A549 (cell line): ENCODE results near the gene SRRM2.

Experiments
- CHD2 ChIP-seq: fragments of 150-350 bp; IDR thresholded peaks from 2 replicates; pipeline ENCODE4 v1.6.1; 2014; ENCODE audit warnings: low read length; ENCODE audit not compliant: partially characterized antibody
- EHMT2 ChIP-seq: fragments of 200-600 bp; sonication (generic); IDR thresholded peaks from 2 replicates; pipeline ENCODE4 v1.6.1; 2016; ENCODE audit warnings: antibody characterized with exemption, low read depth, mild to moderate bottlenecking, moderate library complexity
- ELK1 ChIP-seq: fragments of 150-350 bp; IDR thresholded peaks from 2 replicates; pipeline ENCODE4 v1.6.1; 2014; ENCODE audit warnings: low read depth, mild to moderate bottlenecking, low read length
- EP300 ChIP-seq, 2 experiments: fragments of >200 bp; sonication (Bioruptor Twin); formaldehyde crosslinking; IDR thresholded peaks; 2 replicates in 1 of 2; 3 replicates in 1 of 2; pipeline ENCODE4 v1.6.1; 2016 to 2017
- POLR2A ChIP-seq: IDR thresholded peaks from 2 replicates; pipeline ENCODE4 v1.6.1; 2012; ENCODE audit warnings: mild to moderate bottlenecking, low read length
- POLR2AphosphoS2 ChIP-seq: conservative IDR thresholded peaks from 2 replicates; pipeline ENCODE4 v1.6.1; 2012; ENCODE audit warnings: low read length, improper control_type of control experiment, inconsistent platforms
- REST ChIP-seq: fragments of 200-600 bp; sonication (generic); IDR thresholded peaks from 2 replicates; pipeline ENCODE4 v1.6.1; 2016; ENCODE audit warnings: antibody characterized with exemption, mild to moderate bottlenecking, moderate library complexity
- RFX5 ChIP-seq: fragments of 450-650 bp; IDR thresholded peaks from 2 replicates; pipeline ENCODE4 v1.7.1; 2014; ENCODE audit warnings: antibody characterized with exemption, mild to moderate bottlenecking, moderate library complexity
- RNF2 ChIP-seq: fragments of 200-600 bp; sonication (generic); IDR thresholded peaks from 2 replicates; pipeline ENCODE4 v1.6.1; 2016; ENCODE audit warnings: low read depth, mild to moderate bottlenecking, antibody characterized with exemption, moderate library complexity, borderline replicate concordance
- SMC3 ChIP-seq: fragments of >200 bp; sonication (Bioruptor Twin); formaldehyde crosslinking; IDR thresholded peaks from 3 replicates; pipeline ENCODE4 v1.6.1; 2018; ENCODE audit warnings: inconsistent platforms
- ZFP36 ChIP-seq: fragments of 450-650 bp; IDR thresholded peaks from 2 replicates; pipeline ENCODE4 v1.6.1; 2014; ENCODE audit warnings: borderline replicate concordance; ENCODE audit not compliant: partially characterized antibody
- TF ChIP-seq, protein P1 (sequence below): fragments of >200 bp; sonication (Bioruptor Twin); formaldehyde crosslinking; IDR thresholded peaks from 3 replicates; pipeline ENCODE4 v1.5.1; 2016
- TF ChIP-seq, protein P2 (sequence below): fragments of 450-650 bp; IDR thresholded peaks from 2 replicates; pipeline ENCODE4 v1.6.1; 2014; ENCODE audit warnings: antibody characterized with exemption

DNA sequence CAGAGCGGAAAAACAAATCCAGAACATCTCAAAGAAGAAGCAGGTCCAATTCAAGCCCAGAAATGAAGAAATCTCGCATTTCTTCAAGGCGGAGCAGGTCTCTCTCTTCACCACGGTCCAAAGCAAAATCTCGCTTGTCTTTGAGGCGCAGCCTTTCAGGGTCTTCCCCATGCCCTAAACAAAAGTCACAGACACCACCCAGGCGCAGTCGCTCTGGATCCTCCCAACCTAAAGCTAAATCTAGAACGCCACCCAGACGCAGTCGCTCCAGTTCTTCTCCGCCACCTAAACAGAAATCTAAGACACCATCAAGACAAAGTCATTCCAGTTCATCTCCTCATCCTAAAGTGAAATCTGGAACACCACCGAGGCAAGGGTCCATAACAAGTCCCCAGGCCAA, 10.3 kb downstream of the SRRM2 start:
- TF ChIP-seq CHD2 (no peak), EP300 (IDR thresholded peaks at IDR 0.05) (no peak), ELK1 (no peak), RNF2 (no peak), POLR2A (no peak), REST (no peak), RFX5 (no peak), EHMT2 (no peak), POLR2AphosphoS2 (no peak), SMC3 (no peak), ZFP36 (no peak)
- TF ChIP-seq, protein P1, sequence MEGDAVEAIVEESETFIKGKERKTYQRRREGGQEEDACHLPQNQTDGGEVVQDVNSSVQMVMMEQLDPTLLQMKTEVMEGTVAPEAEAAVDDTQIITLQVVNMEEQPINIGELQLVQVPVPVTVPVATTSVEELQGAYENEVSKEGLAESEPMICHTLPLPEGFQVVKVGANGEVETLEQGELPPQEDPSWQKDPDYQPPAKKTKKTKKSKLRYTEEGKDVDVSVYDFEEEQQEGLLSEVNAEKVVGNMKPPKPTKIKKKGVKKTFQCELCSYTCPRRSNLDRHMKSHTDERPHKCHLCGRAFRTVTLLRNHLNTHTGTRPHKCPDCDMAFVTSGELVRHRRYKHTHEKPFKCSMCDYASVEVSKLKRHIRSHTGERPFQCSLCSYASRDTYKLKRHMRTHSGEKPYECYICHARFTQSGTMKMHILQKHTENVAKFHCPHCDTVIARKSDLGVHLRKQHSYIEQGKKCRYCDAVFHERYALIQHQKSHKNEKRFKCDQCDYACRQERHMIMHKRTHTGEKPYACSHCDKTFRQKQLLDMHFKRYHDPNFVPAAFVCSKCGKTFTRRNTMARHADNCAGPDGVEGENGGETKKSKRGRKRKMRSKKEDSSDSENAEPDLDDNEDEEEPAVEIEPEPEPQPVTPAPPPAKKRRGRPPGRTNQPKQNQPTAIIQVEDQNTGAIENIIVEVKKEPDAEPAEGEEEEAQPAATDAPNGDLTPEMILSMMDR = no peak
- TF ChIP-seq, protein P2, sequence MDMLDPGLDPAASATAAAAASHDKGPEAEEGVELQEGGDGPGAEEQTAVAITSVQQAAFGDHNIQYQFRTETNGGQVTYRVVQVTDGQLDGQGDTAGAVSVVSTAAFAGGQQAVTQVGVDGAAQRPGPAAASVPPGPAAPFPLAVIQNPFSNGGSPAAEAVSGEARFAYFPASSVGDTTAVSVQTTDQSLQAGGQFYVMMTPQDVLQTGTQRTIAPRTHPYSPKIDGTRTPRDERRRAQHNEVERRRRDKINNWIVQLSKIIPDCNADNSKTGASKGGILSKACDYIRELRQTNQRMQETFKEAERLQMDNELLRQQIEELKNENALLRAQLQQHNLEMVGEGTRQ = no peak
